HEK293T (cell line): ENCODE results near the gene NUAK1.

Source experiments
- CTCF ChIA-PET: fragments of 350-600 bp; formaldehyde crosslinking; extraction: SDS; loops from one replicate; lab custom pipeline; 2021; ENCODE audit warnings: antibody characterized with exemption, inconsistent platforms; lab: Yijun Ruan, JAX
- POLR2A ChIA-PET: fragments of 350-600 bp; formaldehyde crosslinking; extraction: SDS; loops from one replicate; lab custom pipeline; 2020; ENCODE audit warnings: antibody characterized with exemption, inconsistent platforms; lab: Yijun Ruan, JAX
- DNase-seq: peaks from one replicate; pipeline ENCODE4 v3.0.0; 2012; ENCODE audit warnings: mixed read lengths; ENCODE audit errors: extremely low spot score
- ARNT ChIP-seq: fragments of 450-650 bp; IDR thresholded peaks from 2 replicates; pipeline ENCODE4 v1.6.1; 2017; ENCODE audit warnings: mild to moderate bottlenecking
- BHLHE40 ChIP-seq: fragments of 450-650 bp; IDR thresholded peaks from 2 replicates; pipeline ENCODE4 v1.6.1; 2016; ENCODE audit warnings: mild to moderate bottlenecking, moderate library complexity, borderline replicate concordance
- CTBP1 ChIP-seq: fragments of 450-650 bp; IDR thresholded peaks from 2 replicates; pipeline ENCODE4 v1.6.1; 2016; ENCODE audit warnings: borderline replicate concordance
- ELF4 ChIP-seq: fragments of 450-650 bp; IDR thresholded peaks from 2 replicates; pipeline ENCODE4 v1.6.1; 2017; ENCODE audit warnings: antibody characterized with exemption
- FOXA1 ChIP-seq: fragments of 450-650 bp; IDR thresholded peaks from 2 replicates; pipeline ENCODE4 v1.6.1; 2016; ENCODE audit warnings: mild to moderate bottlenecking
- FOXK2 ChIP-seq: fragments of 450-650 bp; IDR thresholded peaks from 2 replicates; pipeline ENCODE4 v1.6.1; 2016; ENCODE audit warnings: mild to moderate bottlenecking
- FOXM1 ChIP-seq: fragments of 450-650 bp; IDR thresholded peaks from 2 replicates; pipeline ENCODE4 v1.6.1; 2017; ENCODE audit warnings: mild to moderate bottlenecking, borderline replicate concordance
- HDGF ChIP-seq: fragments of 450-650 bp; IDR thresholded peaks from 2 replicates; pipeline ENCODE4 v1.6.1; 2017; ENCODE audit warnings: antibody characterized with exemption, borderline replicate concordance
- L3MBTL2 ChIP-seq: fragments of 450-650 bp; conservative IDR thresholded peaks from 2 replicates; pipeline ENCODE4 v1.6.1; 2016; ENCODE audit warnings: mild to moderate bottlenecking
- LEF1 ChIP-seq: fragments of 450-650 bp; IDR thresholded peaks from 2 replicates; pipeline ENCODE4 v1.6.1; 2017; ENCODE audit warnings: mild to moderate bottlenecking, borderline replicate concordance
- NFRKB ChIP-seq: fragments of 450-650 bp; IDR thresholded peaks from 2 replicates; pipeline ENCODE4 v1.6.1; 2016; ENCODE audit warnings: mild to moderate bottlenecking, moderate library complexity
- SP1 ChIP-seq: fragments of 450-650 bp; IDR thresholded peaks from 2 replicates; pipeline ENCODE4 v1.6.1; 2017
- SUZ12 ChIP-seq: fragments of 450-650 bp; IDR thresholded peaks from 2 replicates; pipeline ENCODE4 v1.6.1; 2016; ENCODE audit warnings: mild to moderate bottlenecking
- TARDBP ChIP-seq: fragments of 450-650 bp; IDR thresholded peaks from 2 replicates; pipeline ENCODE4 v1.6.1; 2016
- ZNF384 ChIP-seq: fragments of 450-650 bp; IDR thresholded peaks from 2 replicates; pipeline ENCODE4 v1.6.1; 2016
- TF ChIP-seq, protein P1 (sequence below): fragments of 450-650 bp; IDR thresholded peaks from 2 replicates; pipeline ENCODE4 v1.6.1; 2016

Gene NUAK1

DNA sequence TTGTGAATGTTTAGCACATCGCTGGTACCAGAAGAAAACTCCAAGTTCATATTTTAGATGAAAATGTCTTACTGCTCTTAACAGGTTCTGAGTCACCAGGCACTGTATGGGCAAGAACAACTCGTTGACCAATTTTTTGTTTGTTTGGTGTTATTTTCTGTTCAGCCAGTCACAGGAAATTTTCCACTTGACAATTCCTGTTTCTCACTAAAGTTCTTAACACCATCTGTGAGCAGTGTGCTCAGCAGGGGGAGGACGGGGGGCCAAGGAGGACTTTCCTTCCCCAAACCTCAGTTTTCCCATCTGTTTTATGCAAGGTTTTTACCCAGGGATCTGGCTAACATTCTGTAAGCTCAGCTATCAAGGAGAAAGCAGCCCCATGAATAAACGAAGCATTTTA lies 3.0 kb downstream of the NUAK1 start:
- CTCF ChIA-PET: interaction anchor here (0.6 to 1.5 kb wide), 6 partner anchors 12 to 771 kb away, joined by 3 to 6 read pairs (median 3); no protein-coding TSS in a partner anchor
- POLR2A ChIA-PET: no interaction called here
- no peak for TF ChIP-seq CTBP1
- TF ChIP-seq HDGF: no peak
- TF ChIP-seq SUZ12: no peak
- no peak for TF ChIP-seq NFRKB
- no peak for TF ChIP-seq FOXA1
- no peak for TF ChIP-seq L3MBTL2
- TF ChIP-seq LEF1: no peak
- TF ChIP-seq ELF4: no peak
- no peak for TF ChIP-seq ZNF384
- no peak for TF ChIP-seq FOXM1
- no peak for TF ChIP-seq BHLHE40
- TF ChIP-seq, protein P1, sequence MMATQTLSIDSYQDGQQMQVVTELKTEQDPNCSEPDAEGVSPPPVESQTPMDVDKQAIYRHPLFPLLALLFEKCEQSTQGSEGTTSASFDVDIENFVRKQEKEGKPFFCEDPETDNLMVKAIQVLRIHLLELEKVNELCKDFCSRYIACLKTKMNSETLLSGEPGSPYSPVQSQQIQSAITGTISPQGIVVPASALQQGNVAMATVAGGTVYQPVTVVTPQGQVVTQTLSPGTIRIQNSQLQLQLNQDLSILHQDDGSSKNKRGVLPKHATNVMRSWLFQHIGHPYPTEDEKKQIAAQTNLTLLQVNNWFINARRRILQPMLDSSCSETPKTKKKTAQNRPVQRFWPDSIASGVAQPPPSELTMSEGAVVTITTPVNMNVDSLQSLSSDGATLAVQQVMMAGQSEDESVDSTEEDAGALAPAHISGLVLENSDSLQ: no peak
- no peak for TF ChIP-seq SP1
- TF ChIP-seq TARDBP: no peak
- no peak for DNase-seq

DNA sequence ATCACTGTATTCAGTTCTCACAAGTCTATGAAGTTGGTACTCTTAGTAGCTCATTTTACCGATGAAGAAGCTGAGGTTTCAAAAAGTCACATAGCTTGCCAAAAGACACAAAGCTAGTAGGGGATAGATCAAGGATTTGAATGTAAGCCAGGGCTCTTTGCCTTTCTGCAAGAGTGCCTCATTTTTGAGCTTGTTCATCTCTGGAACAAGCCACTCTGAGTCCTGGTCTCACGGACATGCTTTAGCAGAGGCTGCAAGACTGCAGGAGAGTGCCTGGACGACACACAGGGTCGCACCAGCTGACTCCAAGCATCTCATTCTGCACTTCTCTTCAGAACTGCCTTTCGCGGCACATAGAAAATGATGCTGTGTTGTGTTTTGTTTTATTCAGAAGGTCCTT lies 3.7 kb downstream of the NUAK1 start:
- ChIA-PET CTCF (interaction anchor here (0.9 to 1.5 kb wide), 2 partner anchors 8 to 715 kb away, joined by 4 read pairs; no protein-coding TSS in a partner anchor), POLR2A (no interaction called here)
- no peak for TF ChIP-seq CTBP1
- TF ChIP-seq SP1: no peak

DNA sequence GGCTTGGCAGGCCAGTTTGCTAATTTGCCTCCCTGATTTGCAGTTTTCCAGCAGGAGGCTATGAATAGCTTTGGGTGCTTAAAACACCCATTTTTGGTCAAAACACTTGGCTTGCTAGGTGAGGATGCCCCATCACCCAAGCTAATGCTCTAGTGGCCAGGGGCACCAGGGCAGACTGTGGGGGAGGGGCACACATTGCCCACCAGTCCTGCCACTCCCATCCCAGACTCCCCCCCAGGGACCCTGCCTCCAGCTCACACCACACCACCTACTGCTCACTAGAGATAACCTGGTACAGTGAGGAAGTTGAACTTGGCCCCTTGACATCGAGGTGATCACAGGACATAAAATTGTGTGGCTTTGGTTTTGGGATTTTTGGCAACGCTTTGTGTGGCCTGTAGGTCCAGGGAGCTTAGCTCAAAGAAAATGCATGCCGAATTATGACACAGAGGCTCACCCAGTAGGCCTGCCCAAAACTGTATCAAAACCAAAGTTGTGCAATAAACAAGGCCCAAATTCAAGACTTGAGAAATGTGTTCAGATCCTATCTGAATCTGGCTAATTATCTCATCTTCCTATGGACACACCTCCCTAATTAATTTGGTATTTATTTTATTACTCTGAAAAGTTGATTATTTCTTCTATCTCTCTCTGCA lies 4.3 kb downstream of the NUAK1 start:
- ChIA-PET CTCF (interaction anchor here (0.9 to 1.7 kb wide), 3 partner anchors 8 to 714 kb away, joined by 4 to 6 read pairs (median 4); no protein-coding TSS in a partner anchor), POLR2A (no interaction called here)
- TF ChIP-seq ELF4 (no peak), L3MBTL2 (no peak), CTBP1 (no peak), SUZ12 (no peak), ARNT (no peak), TARDBP (no peak)
- no peak for DNase-seq

More for the DNA sequence above, 3.7 kb downstream of the NUAK1 start:
- DNase-seq: no peak

DNA sequence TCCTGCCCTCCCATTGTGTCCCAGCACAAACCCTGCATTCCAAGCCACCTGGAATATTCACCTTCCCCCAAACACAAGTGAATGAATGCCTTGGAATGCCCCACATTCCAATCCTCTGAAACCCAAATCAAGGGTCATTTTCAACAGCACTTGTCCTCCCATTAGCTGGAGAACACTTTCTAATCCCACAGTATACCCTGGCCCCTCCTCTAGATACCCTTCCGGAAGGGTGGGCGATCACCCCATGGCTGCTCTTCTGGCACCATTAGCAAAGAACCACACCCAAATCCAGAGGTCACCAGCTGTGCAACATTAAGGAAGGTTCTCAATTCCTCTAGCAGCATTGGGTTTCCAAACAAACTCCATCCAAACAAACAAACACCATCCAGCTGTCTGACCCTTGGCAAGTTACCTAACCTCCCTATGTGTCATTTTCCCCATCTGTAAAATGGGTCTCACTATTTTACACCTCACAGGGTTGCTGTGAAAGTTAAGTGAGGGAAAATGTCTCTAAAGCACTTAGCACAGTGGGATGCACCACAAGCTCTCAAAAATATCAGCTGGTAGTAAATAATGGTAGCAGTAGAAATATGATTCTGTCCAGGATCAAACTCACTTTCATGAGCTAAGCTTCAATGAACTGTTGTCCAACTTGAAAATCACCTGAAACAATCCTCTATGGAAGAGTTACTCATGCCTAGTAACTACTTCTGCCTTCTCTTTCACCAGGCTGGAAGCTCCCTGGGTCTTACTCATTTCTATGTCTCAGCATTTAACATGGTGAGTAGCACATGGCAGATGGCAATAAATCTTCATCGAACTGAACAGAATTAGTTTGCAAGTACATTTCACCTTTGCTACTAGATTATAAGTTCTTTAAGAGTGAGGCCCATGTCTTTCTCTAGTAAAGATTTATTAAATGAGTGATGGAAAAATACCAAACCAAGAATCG lies 5.3 kb downstream of the NUAK1 start:
- CTCF ChIA-PET: interaction anchor here (0.8 to 1.7 kb wide), 3 partner anchors 15 to 713 kb away, joined by 3 to 6 read pairs (median 4); no protein-coding TSS in a partner anchor
- DNase-seq: no peak
- TF ChIP-seq, protein P1: peak; percentile 32; the same call in 1 of the 2 replicates
- no peak for TF ChIP-seq LEF1
- POLR2A ChIA-PET: no interaction called here

DNA sequence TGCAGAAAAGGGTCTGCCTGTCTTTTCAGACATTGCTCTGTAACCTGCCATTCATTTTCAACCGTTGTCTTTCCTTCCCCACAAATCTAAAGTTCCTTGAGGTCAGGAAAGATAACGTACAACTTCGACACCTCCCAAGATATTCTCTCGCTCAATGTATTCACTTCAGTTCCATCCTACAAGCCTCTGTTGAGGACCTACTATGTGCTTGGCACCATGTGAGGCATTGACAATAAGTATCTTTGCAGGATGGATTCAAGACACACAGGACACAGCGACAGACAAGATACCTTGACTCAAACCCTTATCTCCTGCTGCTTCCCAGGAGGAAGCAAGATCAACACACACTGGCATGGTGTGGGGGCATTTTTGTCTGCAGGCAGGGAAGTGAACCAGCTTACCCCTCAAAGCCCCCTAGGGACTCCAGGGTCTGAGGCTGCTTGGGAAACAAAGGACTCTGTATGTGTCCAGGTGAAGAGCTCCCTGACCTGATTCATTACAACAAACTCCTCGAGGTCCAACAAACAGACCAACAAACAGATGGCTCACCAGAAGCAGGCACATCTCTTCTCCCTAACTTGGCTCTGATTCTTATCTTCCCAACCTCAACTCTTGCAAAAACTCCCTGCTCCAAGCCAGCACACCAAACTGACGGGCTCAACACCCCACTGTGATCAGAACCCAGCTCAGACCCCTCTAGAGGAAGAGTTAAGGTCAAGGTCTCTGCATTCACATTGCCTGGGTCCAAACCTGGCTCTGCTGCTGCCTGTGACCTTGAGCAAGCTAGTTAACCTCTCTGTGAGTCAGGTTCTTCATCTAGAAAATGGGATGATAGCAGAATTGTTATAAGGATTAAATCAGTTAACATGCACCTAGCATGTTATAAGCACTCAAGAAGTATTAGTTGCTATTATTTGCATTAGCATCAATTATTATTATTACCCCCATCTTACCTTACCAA lies 6.3 kb downstream of the NUAK1 start:
- no peak for DNase-seq
- TF ChIP-seq L3MBTL2 (no peak), FOXK2 (no peak), TARDBP (no peak), BHLHE40 (no peak), ZNF384 (no peak), FOXM1 (no peak), ELF4 (no peak), NFRKB (no peak), LEF1 (no peak), SP1 (no peak), FOXA1 (no peak)
- CTCF ChIA-PET: no interaction called here
- POLR2A ChIA-PET: no interaction called here

DNA sequence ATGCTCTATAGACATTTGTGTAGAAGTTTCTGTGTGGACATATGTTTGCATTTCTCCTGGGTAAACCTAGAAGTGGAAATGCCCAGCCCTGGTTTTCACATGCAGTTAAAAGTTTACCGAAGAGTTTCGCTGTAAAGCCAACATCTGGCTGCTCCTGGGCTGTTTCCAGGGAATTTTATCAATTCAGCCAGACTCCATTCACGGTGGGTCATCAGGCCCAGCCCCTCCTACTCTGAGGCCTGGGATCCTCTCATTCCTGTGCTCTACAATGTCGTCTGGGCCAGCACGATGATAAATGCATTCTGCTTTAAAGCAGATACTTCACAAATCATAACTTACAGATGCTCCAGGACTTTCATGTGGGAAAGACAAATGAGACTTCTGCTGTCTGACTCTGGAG lies 7.1 kb downstream of the NUAK1 start:
- ChIA-PET POLR2A (no interaction called here), CTCF (no interaction called here)
- no peak for TF ChIP-seq BHLHE40
- no peak for TF ChIP-seq ARNT
- TF ChIP-seq FOXK2: no peak
- no peak for TF ChIP-seq CTBP1
- TF ChIP-seq ZNF384: no peak
- no peak for TF ChIP-seq HDGF
- TF ChIP-seq FOXA1: no peak
- TF ChIP-seq ELF4: no peak
- TF ChIP-seq LEF1: no peak
- TF ChIP-seq, protein P1: no peak
- no peak for TF ChIP-seq L3MBTL2
- DNase-seq: no peak
